HEK293T (cell line): ENCODE results near the gene WRNIP1.

Experiments
- CTCF ChIA-PET: fragments of 350-600 bp; formaldehyde crosslinking; extraction: SDS; loops from one replicate; lab custom pipeline; 2021; ENCODE audit warnings: antibody characterized with exemption, inconsistent platforms; lab: Yijun Ruan, JAX
- POLR2A ChIA-PET: fragments of 350-600 bp; formaldehyde crosslinking; extraction: SDS; loops from one replicate; lab custom pipeline; 2020; ENCODE audit warnings: antibody characterized with exemption, inconsistent platforms; lab: Yijun Ruan, JAX
- DNase-seq: peaks from one replicate; pipeline ENCODE4 v3.0.0; 2012; ENCODE audit warnings: mixed read lengths; ENCODE audit errors: extremely low spot score
- ARNT ChIP-seq: fragments of 450-650 bp; IDR thresholded peaks from 2 replicates; pipeline ENCODE4 v1.6.1; 2017; ENCODE audit warnings: mild to moderate bottlenecking
- BHLHE40 ChIP-seq: fragments of 450-650 bp; IDR thresholded peaks from 2 replicates; pipeline ENCODE4 v1.6.1; 2016; ENCODE audit warnings: mild to moderate bottlenecking, moderate library complexity, borderline replicate concordance
- CTBP1 ChIP-seq: fragments of 450-650 bp; IDR thresholded peaks from 2 replicates; pipeline ENCODE4 v1.6.1; 2016; ENCODE audit warnings: borderline replicate concordance
- ELF4 ChIP-seq: fragments of 450-650 bp; IDR thresholded peaks from 2 replicates; pipeline ENCODE4 v1.6.1; 2017; ENCODE audit warnings: antibody characterized with exemption
- FOXA1 ChIP-seq: fragments of 450-650 bp; IDR thresholded peaks from 2 replicates; pipeline ENCODE4 v1.6.1; 2016; ENCODE audit warnings: mild to moderate bottlenecking
- FOXK2 ChIP-seq: fragments of 450-650 bp; IDR thresholded peaks from 2 replicates; pipeline ENCODE4 v1.6.1; 2016; ENCODE audit warnings: mild to moderate bottlenecking
- FOXM1 ChIP-seq: fragments of 450-650 bp; IDR thresholded peaks from 2 replicates; pipeline ENCODE4 v1.6.1; 2017; ENCODE audit warnings: mild to moderate bottlenecking, borderline replicate concordance
- HDGF ChIP-seq: fragments of 450-650 bp; IDR thresholded peaks from 2 replicates; pipeline ENCODE4 v1.6.1; 2017; ENCODE audit warnings: antibody characterized with exemption, borderline replicate concordance
- L3MBTL2 ChIP-seq: fragments of 450-650 bp; conservative IDR thresholded peaks from 2 replicates; pipeline ENCODE4 v1.6.1; 2016; ENCODE audit warnings: mild to moderate bottlenecking
- LEF1 ChIP-seq: fragments of 450-650 bp; IDR thresholded peaks from 2 replicates; pipeline ENCODE4 v1.6.1; 2017; ENCODE audit warnings: mild to moderate bottlenecking, borderline replicate concordance
- NFRKB ChIP-seq: fragments of 450-650 bp; IDR thresholded peaks from 2 replicates; pipeline ENCODE4 v1.6.1; 2016; ENCODE audit warnings: mild to moderate bottlenecking, moderate library complexity
- PKNOX1 ChIP-seq: fragments of 450-650 bp; IDR thresholded peaks from 2 replicates; pipeline ENCODE4 v1.6.1; 2016
- SP1 ChIP-seq: fragments of 450-650 bp; IDR thresholded peaks from 2 replicates; pipeline ENCODE4 v1.6.1; 2017
- SUZ12 ChIP-seq: fragments of 450-650 bp; IDR thresholded peaks from 2 replicates; pipeline ENCODE4 v1.6.1; 2016; ENCODE audit warnings: mild to moderate bottlenecking
- TARDBP ChIP-seq: fragments of 450-650 bp; IDR thresholded peaks from 2 replicates; pipeline ENCODE4 v1.6.1; 2016
- ZNF384 ChIP-seq: fragments of 450-650 bp; IDR thresholded peaks from 2 replicates; pipeline ENCODE4 v1.6.1; 2016

The WRNIP1 gene

GRCh38 chr6:2731281-2731909 lies 33.8 kb upstream of the WRNIP1 start:
- no peak for DNase-seq
- TF ChIP-seq TARDBP, result no peak
- TF ChIP-seq SUZ12, result no peak
- no peak for TF ChIP-seq ARNT
- ChIA-PET CTCF (interaction anchor here (1.1 kb wide), 1 partner anchor 19 kb away, joined by 4 read pairs; the partner anchor contains the start of gene MYLK4), POLR2A (no interaction called here)

- ChIA-PET CTCF (interaction anchor here (0.7 to 1.1 kb wide), 2 partner anchors 18 to 519 kb away, joined by 3 to 4 read pairs; partner anchors contain the start of gene MYLK4), POLR2A (no interaction called here)
- no peak for DNase-seq
- no peak for TF ChIP-seq ZNF384
- TF ChIP-seq CTBP1, result no peak
- no peak for TF ChIP-seq SP1
- no peak for TF ChIP-seq PKNOX1
- TF ChIP-seq BHLHE40, result no peak
- TF ChIP-seq FOXK2, result no peak
- TF ChIP-seq L3MBTL2, result no peak
- TF ChIP-seq HDGF, result no peak
- TF ChIP-seq FOXM1, result no peak
- TF ChIP-seq ELF4, result no peak
Observed at GRCh38 chr6:2732503-2733089, 32.6 kb upstream of the WRNIP1 start.

GRCh38 chr6:2733324-2733723 lies 31.9 kb upstream of the WRNIP1 start:
- no peak for TF ChIP-seq SP1
- no peak for TF ChIP-seq ZNF384
- no peak for TF ChIP-seq FOXA1
- POLR2A ChIA-PET, result interaction anchor here (0.9 kb wide), 1 partner anchor 32 kb away, joined by 3 read pairs; the partner anchor contains the start of gene WRNIP1
- CTCF ChIA-PET, result interaction anchor here (0.8 kb wide), 1 partner anchor 13 kb away, joined by 3 read pairs; no protein-coding TSS in a partner anchor
- DNase-seq, result no peak

- no peak for TF ChIP-seq TARDBP
- no peak for TF ChIP-seq FOXA1
- no peak for TF ChIP-seq BHLHE40
- TF ChIP-seq HDGF, result no peak
- no peak for TF ChIP-seq ELF4
- no peak for TF ChIP-seq LEF1
- TF ChIP-seq FOXM1, result no peak
- no peak for TF ChIP-seq SUZ12
- no peak for TF ChIP-seq ARNT
- TF ChIP-seq NFRKB, result no peak
- no peak for TF ChIP-seq FOXK2
- no peak for TF ChIP-seq ZNF384
- no peak for TF ChIP-seq CTBP1
- TF ChIP-seq SP1, result no peak
- TF ChIP-seq L3MBTL2, result no peak
- TF ChIP-seq PKNOX1, result no peak
- POLR2A ChIA-PET, result interaction anchor here (0.9 kb wide), 1 partner anchor 31 kb away, joined by 3 read pairs; the partner anchor contains the start of gene WRNIP1
- DNase-seq, result no peak
- CTCF ChIA-PET, result interaction anchor here (0.8 to 1.0 kb wide), 2 partner anchors 13 to 218 kb away, joined by 3 read pairs; no protein-coding TSS in a partner anchor
Observed at GRCh38 chr6:2733736-2734480, 31.3 kb upstream of the WRNIP1 start.

GRCh38 chr6:2734488-2735166 lies 30.6 kb upstream of the WRNIP1 start:
- ChIA-PET POLR2A (no interaction called here), CTCF (interaction anchor here (1.0 kb wide), 1 partner anchor 218 kb away, joined by 3 read pairs; no protein-coding TSS in a partner anchor)
- DNase-seq, result no peak
- TF ChIP-seq ARNT, result no peak
- TF ChIP-seq ZNF384, result no peak
- TF ChIP-seq FOXK2, result no peak
- no peak for TF ChIP-seq SUZ12
- no peak for TF ChIP-seq ELF4
- no peak for TF ChIP-seq L3MBTL2
- no peak for TF ChIP-seq NFRKB
- TF ChIP-seq BHLHE40, result no peak

GRCh38 chr6:2737885-2738284 lies 27.3 kb upstream of the WRNIP1 start:
- no peak for DNase-seq
- CTCF ChIA-PET, result interaction anchor here (0.5 to 5.5 kb wide), 22 partner anchors 8 to 214 kb away, joined by 3 to 46 read pairs (median 4); partner anchors contain the start of gene MYLK4
- POLR2A ChIA-PET, result interaction anchor here (1.4 to 3.3 kb wide), 3 partner anchors 12 to 252 kb away, joined by 3 to 13 read pairs (median 5); no protein-coding TSS in a partner anchor
- no peak for TF ChIP-seq ZNF384
- TF ChIP-seq FOXK2, result no peak
- no peak for TF ChIP-seq ELF4
- TF ChIP-seq L3MBTL2, result no peak
- TF ChIP-seq ARNT, result no peak
- TF ChIP-seq LEF1, result no peak
- TF ChIP-seq CTBP1, result no peak
- no peak for TF ChIP-seq PKNOX1
- no peak for TF ChIP-seq NFRKB
- no peak for TF ChIP-seq FOXA1
- no peak for TF ChIP-seq SUZ12
- TF ChIP-seq FOXM1, result no peak
- TF ChIP-seq SP1, result no peak
- no peak for TF ChIP-seq BHLHE40
- TF ChIP-seq TARDBP, result no peak
